HepG2 (cell line): ENCODE data around the gene NR3C2. TPM values are rescaled to one million over a fixed set of nuclear protein-coding genes. Genes with fewer than 3 reads are reported as not detected.

ENCODE experiments used
- ATAC-seq: fragments of 200-7000 bp; cut with Tn5 transposase; 3 replicates; pipeline ENCODE4 v1.9.1; 2020; ENCODE audit warnings: mild to moderate bottlenecking, moderate library complexity
- BruUV-seq: library from RNA; stranded (reverse); fragments of 400-500 nt; replicated peaks from 2 replicates; lab custom pipeline; 2021; lab: Mats Ljungman, UMichigan
- CTCF ChIA-PET: fragments of 300-600 bp; formaldehyde crosslinking; extraction: SDS; loops from one replicate; lab custom pipeline; 2021; ENCODE audit warnings: low total read pairs, inconsistent platforms, low intra/inter-chr PET ratio; lab: Yijun Ruan, JAX
- POLR2A ChIA-PET: fragments of 350-600 bp; sonication (Branson Sonifier 250); formaldehyde crosslinking; loops from one replicate; lab custom pipeline; 2020; ENCODE audit warnings: antibody characterized with exemption, inconsistent platforms; lab: Yijun Ruan, JAX
- DNase-seq: peaks from one replicate; pipeline ENCODE4 v3.0.0-alpha.2; 2015; ENCODE audit warnings: low spot score
- FAIRE-seq: peaks from 3 replicates; lab custom pipeline; 2011; peaks lifted over from hg19 to GRCh38; lab: Jason Lieb, UNC
- H2AFZ ChIP-seq: one replicate; pipeline ENCODE4 v1.6.1; 2011; ENCODE audit warnings: low read length, inconsistent platforms
- H3K27ac ChIP-seq: fragments of 300-600 bp; 3 replicates; pipeline ENCODE4 v1.8.0; 2011; ENCODE audit warnings: mixed run types, mild to moderate bottlenecking, mixed read lengths, low read length, inconsistent platforms; ENCODE audit not compliant: insufficient read depth; ENCODE audit errors: extremely low read length
- H3K27me3 ChIP-seq, 2 experiments: fragments of 200-600 bp in 1 of 2; 2 replicates in 1 of 2; 3 replicates in 1 of 2; pipeline versions ENCODE4 v1.6.0 to v1.8.0; 2011; ENCODE audit warnings: low read length in 2 of 2, mild to moderate bottlenecking in 2 of 2, moderate library complexity in 2 of 2, inconsistent platforms in 1 of 2; ENCODE audit not compliant: insufficient read depth in 2 of 2, control insufficient read depth in 1 of 2
- H3K36me3 ChIP-seq, 2 experiments: fragments of 200-600 bp in 1 of 2; replicated peaks in 1 of 2; 2 replicates in 1 of 2; 3 replicates in 1 of 2; pipeline versions ENCODE4 v1.5.1 to v1.8.0; 2011; ENCODE audit warnings: low read length in 2 of 2, inconsistent platforms in 1 of 2; ENCODE audit not compliant: insufficient read depth in 2 of 2, control insufficient read depth in 1 of 2
- H3K4me1 ChIP-seq: 2 replicates; pipeline ENCODE4 v1.5.1; 2012; ENCODE audit warnings: low read length, inconsistent platforms; ENCODE audit not compliant: insufficient read depth
- H3K4me2 ChIP-seq: 2 replicates; pipeline ENCODE4 v1.6.0; 2011; ENCODE audit warnings: low read depth, low read length, inconsistent platforms
- H3K4me3 ChIP-seq, 3 experiments: fragments of 200-600 bp in 1 of 3; sonication (generic), shearing (Covaris generic) in 1 of 3; replicated peaks in 1 of 3; 2 replicates each; pipeline ENCODE4 v1.5.1; 2011 to 2016; ENCODE audit warnings: low read length in 3 of 3, inconsistent platforms in 2 of 3, low read depth in 2 of 3, mild to moderate bottlenecking in 2 of 3, control low read depth in 1 of 3, mixed read lengths in 1 of 3; ENCODE audit not compliant: insufficient read depth in 1 of 3
- H3K79me2 ChIP-seq: one replicate; pipeline ENCODE4 v1.6.1; 2011; ENCODE audit warnings: low read length, inconsistent platforms; ENCODE audit not compliant: insufficient read depth
- H3K9ac ChIP-seq: 2 replicates; pipeline ENCODE4 v1.6.0; 2011; ENCODE audit warnings: mild to moderate bottlenecking, low read depth, low read length, inconsistent platforms; ENCODE audit not compliant: insufficient read depth
- H3K9me3 ChIP-seq: 2 replicates; pipeline ENCODE4 v1.5.1; 2012; ENCODE audit warnings: mild to moderate bottlenecking, low read length
- H4K20me1 ChIP-seq: 2 replicates; pipeline ENCODE4 v1.6.0; 2011; ENCODE audit warnings: inconsistent platforms, mild to moderate bottlenecking, low read length, moderate library complexity; ENCODE audit not compliant: insufficient read depth
- DPF2 ChIP-seq: sonication (generic); formaldehyde crosslinking; IDR thresholded peaks from 2 replicates; pipeline ENCODE4 v1.4.0; 2020; ENCODE audit warnings: mild to moderate bottlenecking, low read depth, missing genetic modification reagents, borderline replicate concordance
- FOSL1 ChIP-seq: sonication (generic); formaldehyde crosslinking; IDR thresholded peaks from 2 replicates; pipeline ENCODE4 v1.9.0; 2021; ENCODE audit warnings: missing genetic modification reagents, borderline replicate concordance
- SMAD3 ChIP-seq: sonication (generic); formaldehyde crosslinking; IDR thresholded peaks from 2 replicates; pipeline ENCODE4 v1.4.0; 2020; ENCODE audit warnings: missing genetic modification reagents
- TBP ChIP-seq: sonication (generic); formaldehyde crosslinking; IDR thresholded peaks from 2 replicates; pipeline ENCODE4 v1.5.0; 2020; ENCODE audit warnings: missing genetic modification reagents
- WGBS: methylation state at CpG from one replicate; pipeline ENCODE4 v1.1.6; 2017; ENCODE audit warnings: low lambda C conversion rate; 5-methylcytosine and 5-hydroxymethylcytosine counted together
- in situ Hi-C: cut with HindIII; loops from 2 replicates; pipeline ENCODE4 v1.10.0; 2017; ENCODE audit warnings: low pct_unique_long_range_greater_than_20kb; ENCODE audit not compliant: extremely low pct_ligation_motif_present
- intact Hi-C: fragments of 100-400 bp; cut with micrococcal nuclease; formaldehyde crosslinking; loops from one replicate; pipeline ENCODE4 v1.10.0; 2022; ENCODE audit not compliant: unreplicated experiment
- polyA plus RNA-seq, 8 experiments: library from polyadenylated mRNA; depleted of rRNA in 3 of 8; stranded (reverse) in 7 of 8; unstranded in 1 of 8; fragments of >200 nt; fragmentation: Illumina TruSeq in 4 of 8; extraction: Trizol in 4 of 8; gene quantifications; 2 replicates each; pipeline versions ENCODE4 v1.2.1 to v1.2.3, GENCODE V29; 2011 to 2016; ENCODE audit warnings: low read depth in 4 of 8, missing spikeins in 1 of 8, mixed read lengths in 1 of 8; ENCODE audit not compliant: insufficient read depth in 1 of 8
- total RNA-seq, 5 experiments: library from RNA; depleted of rRNA; stranded (reverse); fragments of >200 nt; fragmentation: Illumina TruSeq; extraction: Trizol; gene quantifications; 2 replicates each; pipeline ENCODE4 v1.2.3, GENCODE V29; 2016; ENCODE audit warnings: low read depth in 1 of 5
- TF ChIP-seq, protein P1 (sequence below): sonication (generic); formaldehyde crosslinking; IDR thresholded peaks from 2 replicates; pipeline ENCODE4 v1.5.0; 2020; ENCODE audit warnings: mild to moderate bottlenecking, missing genetic modification reagents, borderline replicate concordance
- TF ChIP-seq, protein P2 (sequence below): sonication (generic); formaldehyde crosslinking; IDR thresholded peaks from 2 replicates; pipeline ENCODE4 v1.8.0; 2022; ENCODE audit warnings: low read depth, missing genetic modification reagents

The NR3C2 gene
- total and polyA plus RNA-seq, 2 of the 13 experiments (the other 11 are each of a cell fraction or from before 2014, with no cell fraction given): 0.26 to 0.46 TPM

DNA sequence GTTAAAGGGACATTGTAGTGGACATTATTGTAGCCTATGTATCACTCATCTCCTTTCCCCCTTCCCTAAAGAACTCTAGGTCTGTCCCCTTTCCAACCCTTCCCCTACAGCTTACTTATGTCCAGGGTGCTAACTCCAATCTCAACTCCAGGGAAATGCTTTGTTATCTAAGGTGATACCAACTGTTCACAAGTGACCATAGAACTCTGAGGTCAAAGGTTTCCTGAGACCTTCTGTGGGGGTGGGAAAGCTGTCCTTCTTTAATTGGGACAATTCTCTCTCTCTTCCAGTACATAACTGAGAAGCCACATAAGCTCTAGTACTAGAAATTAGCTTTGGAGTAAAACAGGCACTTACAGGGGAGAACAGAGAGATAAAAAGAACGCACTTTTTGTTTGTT is 212.4 kb downstream of the NR3C2 start:
- in situ Hi-C loops (no loop called here), intact Hi-C loops (no loop called here)
- Histone ChIP-seq H3K36me3 (no peaks in the 10 kb centered on the region), H2AFZ (no peak overlapping the region), H3K4me1 (no peaks in the 10 kb centered on the region), H4K20me1 (no peaks in the 10 kb centered on the region), H3K79me2 (no peaks in the 10 kb centered on the region), H3K9ac (no peak overlapping the region), H3K4me3 (no peak overlapping the region), H3K27ac (no peak overlapping the region), H3K4me2 (no peak overlapping the region), H3K27me3 (no peaks in the 10 kb centered on the region), H3K9me3 (no peaks in the 10 kb centered on the region)
- ChIA-PET CTCF (no interaction called here), POLR2A (no interaction called here)
- no peak for ATAC-seq
- FAIRE-seq: no peak
- 18% methylated on average over 1 of the region's 1 CpG for WGBS
- DNase-seq: no peak
- no peak for TF ChIP-seq SMAD3 (CRISPR knock-in tag)
- TF ChIP-seq, protein P1, sequence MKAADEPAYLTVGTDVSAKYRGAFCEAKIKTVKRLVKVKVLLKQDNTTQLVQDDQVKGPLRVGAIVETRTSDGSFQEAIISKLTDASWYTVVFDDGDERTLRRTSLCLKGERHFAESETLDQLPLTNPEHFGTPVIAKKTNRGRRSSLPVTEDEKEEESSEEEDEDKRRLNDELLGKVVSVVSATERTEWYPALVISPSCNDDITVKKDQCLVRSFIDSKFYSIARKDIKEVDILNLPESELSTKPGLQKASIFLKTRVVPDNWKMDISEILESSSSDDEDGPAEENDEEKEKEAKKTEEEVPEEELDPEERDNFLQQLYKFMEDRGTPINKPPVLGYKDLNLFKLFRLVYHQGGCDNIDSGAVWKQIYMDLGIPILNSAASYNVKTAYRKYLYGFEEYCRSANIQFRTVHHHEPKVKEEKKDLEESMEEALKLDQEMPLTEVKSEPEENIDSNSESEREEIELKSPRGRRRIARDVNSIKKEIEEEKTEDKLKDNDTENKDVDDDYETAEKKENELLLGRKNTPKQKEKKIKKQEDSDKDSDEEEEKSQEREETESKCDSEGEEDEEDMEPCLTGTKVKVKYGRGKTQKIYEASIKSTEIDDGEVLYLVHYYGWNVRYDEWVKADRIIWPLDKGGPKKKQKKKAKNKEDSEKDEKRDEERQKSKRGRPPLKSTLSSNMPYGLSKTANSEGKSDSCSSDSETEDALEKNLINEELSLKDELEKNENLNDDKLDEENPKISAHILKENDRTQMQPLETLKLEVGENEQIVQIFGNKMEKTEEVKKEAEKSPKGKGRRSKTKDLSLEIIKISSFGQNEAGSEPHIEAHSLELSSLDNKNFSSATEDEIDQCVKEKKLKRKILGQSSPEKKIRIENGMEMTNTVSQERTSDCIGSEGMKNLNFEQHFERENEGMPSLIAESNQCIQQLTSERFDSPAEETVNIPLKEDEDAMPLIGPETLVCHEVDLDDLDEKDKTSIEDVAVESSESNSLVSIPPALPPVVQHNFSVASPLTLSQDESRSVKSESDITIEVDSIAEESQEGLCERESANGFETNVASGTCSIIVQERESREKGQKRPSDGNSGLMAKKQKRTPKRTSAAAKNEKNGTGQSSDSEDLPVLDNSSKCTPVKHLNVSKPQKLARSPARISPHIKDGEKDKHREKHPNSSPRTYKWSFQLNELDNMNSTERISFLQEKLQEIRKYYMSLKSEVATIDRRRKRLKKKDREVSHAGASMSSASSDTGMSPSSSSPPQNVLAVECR (CRISPR knock-in tag): no peak
- TF ChIP-seq, protein P2, sequence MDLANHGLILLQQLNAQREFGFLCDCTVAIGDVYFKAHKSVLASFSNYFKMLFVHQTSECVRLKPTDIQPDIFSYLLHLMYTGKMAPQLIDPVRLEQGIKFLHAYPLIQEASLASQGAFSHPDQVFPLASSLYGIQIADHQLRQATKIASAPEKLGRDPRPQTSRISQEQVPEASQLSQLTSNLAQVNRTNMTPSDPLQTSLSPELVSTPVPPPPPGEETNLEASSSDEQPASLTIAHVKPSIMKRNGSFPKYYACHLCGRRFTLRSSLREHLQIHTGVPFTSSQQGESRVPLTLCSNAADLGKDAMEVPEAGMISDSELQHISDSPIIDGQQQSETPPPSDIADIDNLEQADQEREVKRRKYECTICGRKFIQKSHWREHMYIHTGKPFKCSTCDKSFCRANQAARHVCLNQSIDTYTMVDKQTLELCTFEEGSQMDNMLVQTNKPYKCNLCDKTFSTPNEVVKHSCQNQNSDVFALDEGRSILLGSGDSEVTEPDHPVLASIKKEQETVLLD (CRISPR knock-in tag): no peak
- TF ChIP-seq DPF2 (CRISPR knock-in tag): no peak
- no peak for TF ChIP-seq TBP (CRISPR knock-in tag)
- no peak for TF ChIP-seq FOSL1
- no TSS peak for BruUV-seq
